ENCODE results near the gene HLF. TPM values are rescaled to one million over a fixed set of nuclear protein-coding genes. Genes with fewer than 3 reads are reported as not detected.

The HLF gene
- total RNA-seq, 1 donor from 2014 or later = 14.7 TPM

- no peaks in the 10 kb centered on the region for H3K27me3 ChIP-seq
- no peak for DNase-seq (ENCODE audit: extremely low spot score in 2 of 2)
- no peaks in the 10 kb centered on the region for H3K9me3 ChIP-seq
- TF ChIP-seq POLR2A (IDR thresholded peaks at IDR 0.05) (no peak), CTCF (IDR thresholded peaks at IDR 0.05) (no peak), POLR2AphosphoS5 (IDR thresholded peaks at IDR 0.05; ENCODE audit: insufficient read depth in 1 of 2, low read depth in 1 of 2) (no peak)
- H3K27ac ChIP-seq = no peak overlapping the region
- H3K4me1 ChIP-seq = peaks cover 26% of the 10 kb centered on the region
- intact Hi-C loops (cut with DNase I) = no loop called here
- peaks cover 0 to 5% of the 10 kb centered on the region in 2 donors for H3K36me3 ChIP-seq
- H3K4me3 ChIP-seq = no peak overlapping the region
These were observed 57.8 kb downstream of the HLF start for GRCh38 chr17:55322453-55322985.

- TF ChIP-seq CTCF (IDR thresholded peaks at IDR 0.05) (no peak), POLR2AphosphoS5 (IDR thresholded peaks at IDR 0.05; ENCODE audit: insufficient read depth in 1 of 2, low read depth in 1 of 2) (no peak), POLR2A (IDR thresholded peaks at IDR 0.05) (no peak)
- no peak for DNase-seq (ENCODE audit: extremely low spot score in 2 of 2)
- no peak overlapping the region for H3K4me3 ChIP-seq
- no peaks in the 10 kb centered on the region for H3K9me3 ChIP-seq
- no peak overlapping the region for H3K27ac ChIP-seq
- intact Hi-C loops (cut with DNase I) = no loop called here
- H3K27me3 ChIP-seq = no peaks in the 10 kb centered on the region
- peaks cover 21% of the 10 kb centered on the region for H3K4me1 ChIP-seq
- H3K36me3 ChIP-seq = peaks cover 0 to under 1% of the 10 kb centered on the region in 2 donors
These were observed 58.9 kb downstream of the HLF start for GRCh38 chr17:55323518-55324295.

- H3K4me3 ChIP-seq = no peak overlapping the region
- no peaks in the 10 kb centered on the region for H3K9me3 ChIP-seq
- H3K27me3 ChIP-seq = no peaks in the 10 kb centered on the region
- H3K36me3 ChIP-seq = no peaks in the 10 kb centered on the region
- no peak for TF ChIP-seq POLR2AphosphoS5 (IDR thresholded peaks at IDR 0.05; ENCODE audit: insufficient read depth in 1 of 2, low read depth in 1 of 2)
- TF ChIP-seq CTCF (IDR thresholded peaks at IDR 0.05) = no peak
- TF ChIP-seq POLR2A (IDR thresholded peaks at IDR 0.05) = no peak
- intact Hi-C loops (cut with DNase I) = no loop called here
- H3K4me1 ChIP-seq = peaks cover 15% of the 10 kb centered on the region
- DNase-seq (ENCODE audit: extremely low spot score in 2 of 2) = no peak
- no peak overlapping the region for H3K27ac ChIP-seq
These were observed 59.7 kb downstream of the HLF start for GRCh38 chr17:55324296-55324978.

GRCh38 chr17:55325406-55325805, 60.6 kb downstream of the HLF start:
- DNase-seq (ENCODE audit: extremely low spot score in 2 of 2) = no peak
- intact Hi-C loops (cut with DNase I) = no loop called here
- H3K9me3 ChIP-seq = no peaks in the 10 kb centered on the region
- no peaks in the 10 kb centered on the region for H3K36me3 ChIP-seq
- no peaks in the 10 kb centered on the region for H3K27me3 ChIP-seq
- H3K4me1 ChIP-seq = peaks cover 15% of the 10 kb centered on the region
- TF ChIP-seq CTCF (IDR thresholded peaks at IDR 0.05) (no peak), POLR2AphosphoS5 (IDR thresholded peaks at IDR 0.05; ENCODE audit: insufficient read depth in 1 of 2, low read depth in 1 of 2) (no peak), POLR2A (IDR thresholded peaks at IDR 0.05) (no peak)
- no peak overlapping the region for H3K4me3 ChIP-seq
- no peak overlapping the region for H3K27ac ChIP-seq

Measured in vagina (tissue), 2 donors.